GM23248 (cell line): ENCODE results near the gene PARVB.

Experiments used
- EZH2 ChIP-seq: fragments of 200-600 bp; sonication (generic); IDR thresholded peaks from 2 replicates; pipeline ENCODE4 v1.6.1; 2018; ENCODE audit warnings: antibody characterized with exemption, mild to moderate bottlenecking; ENCODE audit not compliant: insufficient read depth, poor library complexity, severe bottlenecking
- EZH2phosphoT487 ChIP-seq: fragments of 200-600 bp; sonication (generic); IDR thresholded peaks from 2 replicates; pipeline ENCODE4 v1.6.1; 2018; ENCODE audit warnings: antibody characterized with exemption, moderate library complexity, mild to moderate bottlenecking, low read depth; ENCODE audit not compliant: insufficient read depth

GRCh38 chr22:44107340-44107739, 83.2 kb downstream of the PARVB start:
- TF ChIP-seq EZH2 (no peak), EZH2phosphoT487 (no peak)
